Lower leg skin (tissue), 3 donors: ENCODE data around the gene ASZ1.

Source experiments
- CTCF ChIP-seq, 3 donors: fragments of 450-650 bp; IDR thresholded peaks; one replicate each; pipeline ENCODE4 v1.5.1; 2016; ENCODE audit warnings: antibody characterized with exemption in 3 of 3, mild to moderate bottlenecking in 3 of 3, moderate library complexity in 2 of 3
- POLR2A ChIP-seq, 2 donors: fragments of 450-650 bp; IDR thresholded peaks; one replicate each; pipeline ENCODE4 v1.6.1; 2016 to 2017; ENCODE audit warnings: antibody characterized with exemption in 2 of 2, mild to moderate bottlenecking in 1 of 2, moderate library complexity in 1 of 2

- no peak for TF ChIP-seq CTCF (IDR thresholded peaks at IDR 0.05)
- TF ChIP-seq POLR2A (IDR thresholded peaks at IDR 0.05), result no peak
Observed at GRCh38 chr7:117399820-117400422, 27.4 kb downstream of the ASZ1 start.
